Spleen (tissue), 11 donors: ENCODE data around the gene KRTAP12-4. TPM values are rescaled to one million over a fixed set of nuclear protein-coding genes. Genes with fewer than 3 reads are reported as not detected.

Source experiments
- DNase-seq: peaks from one replicate; pipeline ENCODE4 v3.0.0-alpha.2; 2020
- H3K27ac ChIP-seq, 8 donors: fragments of 200-600 bp; sonication (generic) in 7 of 8; 1 replicate in 4 of 8; 2 replicates in 4 of 8; pipeline versions ENCODE4 v1.5.0 to v1.8.0; 2016 to 2021; ENCODE audit warnings: inconsistent platforms in 4 of 8, mild to moderate bottlenecking in 4 of 8, moderate library complexity in 1 of 8
- H3K27me3 ChIP-seq, 7 donors: fragments of 200-600 bp; sonication (generic) in 6 of 7; replicated peaks in 1 of 7; 1 replicate in 4 of 7; 2 replicates in 3 of 7; pipeline versions ENCODE4 v1.5.0 to v1.8.0; 2016 to 2021; ENCODE audit warnings: inconsistent platforms in 3 of 7, mild to moderate bottlenecking in 1 of 7
- H3K36me3 ChIP-seq, 6 donors: fragments of 200-600 bp; sonication (generic) in 5 of 6; 1 replicate in 4 of 6; 2 replicates in 2 of 6; pipeline versions ENCODE4 v1.5.0 to v1.8.0; 2016 to 2021; ENCODE audit warnings: inconsistent platforms in 2 of 6
- H3K4me1 ChIP-seq, 6 donors: fragments of 200-600 bp; sonication (generic) in 5 of 6; 1 replicate in 3 of 6; 2 replicates in 3 of 6; pipeline versions ENCODE4 v1.5.0 to v1.8.0; 2016 to 2021; ENCODE audit warnings: inconsistent platforms in 3 of 6
- H3K4me3 ChIP-seq, 8 donors: fragments of 200-600 bp; sonication (generic) in 7 of 8; 1 replicate in 4 of 8; 2 replicates in 4 of 8; pipeline versions ENCODE4 v1.5.0 to v1.8.0; 2016 to 2021; ENCODE audit warnings: inconsistent platforms in 4 of 8, mild to moderate bottlenecking in 4 of 8, moderate library complexity in 2 of 8
- H3K9me3 ChIP-seq, 8 donors: fragments of 200-600 bp; sonication (generic) in 7 of 8; 1 replicate in 4 of 8; 2 replicates in 4 of 8; pipeline versions ENCODE4 v1.5.0 to v1.8.0; 2016 to 2021; ENCODE audit warnings: inconsistent platforms in 4 of 8
- POLR2A ChIP-seq, 3 donors: fragments of 450-650 bp; IDR thresholded peaks; one replicate each; pipeline ENCODE4 v1.5.1; 2017; ENCODE audit warnings: antibody characterized with exemption in 3 of 3, mild to moderate bottlenecking in 1 of 3
- POLR2AphosphoS5 ChIP-seq, 3 donors: sonication (generic); formaldehyde crosslinking; IDR thresholded peaks; one replicate each; pipeline ENCODE4 v1.5.1; 2017; ENCODE audit warnings: antibody characterized with exemption in 3 of 3
- WGBS, 5 donors: extraction: QIAGEN DNeasy Blood & Tissue Kit in 3 of 5; methylation state at CpG; one replicate each; pipeline versions ENCODE4 v1.1.5 to v1.1.7; 2013 to 2018; 5-methylcytosine and 5-hydroxymethylcytosine counted together
- intact Hi-C: fragments of 100-400 bp; cut with DNase I; formaldehyde crosslinking; loops from one replicate; pipeline ENCODE4 v1.15.0; 2023; ENCODE audit warnings: low total_unique reads
- polyA plus RNA-seq, 3 donors: library from polyadenylated mRNA; stranded (reverse); fragments of 200-250 nt; gene quantifications; one replicate each; pipeline ENCODE4 v1.2.1, GENCODE V29; 2013
- total RNA-seq, 7 donors: library from RNA; depleted of rRNA in 3 of 7; stranded (reverse); fragments of >200 nt in 3 of 7; fragmentation: NEBNext Ultra II Directional in 4 of 7; extraction: Animal tissue kit (Norgen Biotek cat#: 25700) in 4 of 7; gene quantifications; one replicate each; pipeline versions ENCODE4 v1.1.0 to v1.2.1, GENCODE V29; 2016 to 2021
- TF ChIP-seq, protein P1 (sequence below), 11 experiments: fragments of 200-600 bp in 7 of 11; fragments of 450-650 bp in 4 of 11; sonication (generic) in 4 of 11; IDR thresholded peaks in 8 of 11; conservative IDR thresholded peaks in 3 of 11; 1 replicate in 7 of 11; 2 replicates in 4 of 11; pipeline versions ENCODE4 v1.4.0 to v1.8.0; 2016 to 2021; ENCODE audit warnings: antibody characterized with exemption in 11 of 11, inconsistent platforms in 4 of 11, mild to moderate bottlenecking in 1 of 11
- donor health status: healthy with polysubstance abuse.
- donor health status: DM: no; HTN: no; CAD: no; lungs with moderate emphysema.
- donor health status: DM: no; HTN: no; CAD: no.
- donor health status: Bipolar disorder and iron deficiency.
- donor health status: healthy.
- donor health status: DM: no; HTN: no; CAD: no.
- donor health status: DM: yes; HTN: yes; CAD: no.

The KRTAP12-4 gene
- total and polyA plus RNA-seq, 10 donors, result not detected

DNA sequence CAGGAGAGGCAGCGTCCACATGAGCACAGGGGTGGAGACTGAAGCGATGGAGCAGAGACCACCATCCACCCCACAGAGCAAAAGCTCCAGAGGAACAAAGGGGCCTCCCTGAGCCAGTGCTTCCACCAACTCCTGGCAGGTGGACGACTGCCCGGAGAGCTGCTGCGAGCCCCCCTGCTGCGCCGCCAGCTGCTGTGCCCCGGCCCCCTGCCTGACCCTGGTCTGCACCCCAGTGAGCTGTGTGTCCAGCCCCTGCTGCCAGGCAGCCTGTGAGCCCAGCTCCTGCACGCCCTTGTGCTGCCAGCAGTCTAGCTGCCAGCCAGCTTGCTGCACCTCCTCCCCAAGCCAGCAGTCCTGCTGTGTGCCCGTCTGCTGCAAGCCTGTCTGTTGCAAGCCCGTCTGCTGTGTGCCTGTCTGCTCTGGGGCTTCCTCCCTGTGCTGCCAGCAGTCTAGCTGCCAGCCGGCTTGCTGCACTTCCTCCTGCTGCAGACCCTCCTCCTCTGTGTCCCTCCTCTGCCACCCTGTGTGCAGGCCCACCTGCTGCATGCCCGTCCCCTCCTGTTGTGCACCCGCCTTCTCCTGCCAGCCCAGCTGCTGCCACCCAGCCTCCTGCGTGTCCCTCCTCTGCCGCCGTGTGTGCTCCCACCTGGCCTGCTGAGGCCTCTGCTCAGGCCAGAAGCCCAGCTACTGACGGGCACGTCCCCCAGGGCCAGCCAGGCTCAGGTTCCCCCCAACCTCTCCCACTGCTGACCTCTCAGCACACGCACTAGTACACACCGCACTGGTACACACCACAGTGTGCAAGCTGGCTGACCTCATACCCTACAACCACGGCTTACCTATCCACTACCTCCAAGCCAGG, 47.9 kb upstream of the KRTAP12-4 start:
- peaks cover 0 to 17% (median 0%) of the 10 kb centered on the region in 8 donors for H3K9me3 ChIP-seq
- peaks cover 6 to 100% (median 89%) of the 10 kb centered on the region in 7 donors for H3K27me3 ChIP-seq
- DNase-seq, result peak; percentile 59
- H3K4me3 ChIP-seq, result no peak overlapping the region
- no peak for TF ChIP-seq POLR2AphosphoS5 (IDR thresholded peaks at IDR 0.05)
- no peak overlapping the region for H3K27ac ChIP-seq
- no peaks in the 10 kb centered on the region for H3K36me3 ChIP-seq
- intact Hi-C loops, result no loop called here
- H3K4me1 ChIP-seq, result peaks cover 0 to 8% (median 0%) of the 10 kb centered on the region in 6 donors
- WGBS, 5 donors, result 74 to 83% (median 78%) methylated on average over 17 to 22 of the region's 22 CpGs

- TF ChIP-seq POLR2AphosphoS5 (IDR thresholded peaks at IDR 0.05) (no peak), POLR2A (IDR thresholded peaks at IDR 0.05) (no peak)
- TF ChIP-seq, protein P1, sequence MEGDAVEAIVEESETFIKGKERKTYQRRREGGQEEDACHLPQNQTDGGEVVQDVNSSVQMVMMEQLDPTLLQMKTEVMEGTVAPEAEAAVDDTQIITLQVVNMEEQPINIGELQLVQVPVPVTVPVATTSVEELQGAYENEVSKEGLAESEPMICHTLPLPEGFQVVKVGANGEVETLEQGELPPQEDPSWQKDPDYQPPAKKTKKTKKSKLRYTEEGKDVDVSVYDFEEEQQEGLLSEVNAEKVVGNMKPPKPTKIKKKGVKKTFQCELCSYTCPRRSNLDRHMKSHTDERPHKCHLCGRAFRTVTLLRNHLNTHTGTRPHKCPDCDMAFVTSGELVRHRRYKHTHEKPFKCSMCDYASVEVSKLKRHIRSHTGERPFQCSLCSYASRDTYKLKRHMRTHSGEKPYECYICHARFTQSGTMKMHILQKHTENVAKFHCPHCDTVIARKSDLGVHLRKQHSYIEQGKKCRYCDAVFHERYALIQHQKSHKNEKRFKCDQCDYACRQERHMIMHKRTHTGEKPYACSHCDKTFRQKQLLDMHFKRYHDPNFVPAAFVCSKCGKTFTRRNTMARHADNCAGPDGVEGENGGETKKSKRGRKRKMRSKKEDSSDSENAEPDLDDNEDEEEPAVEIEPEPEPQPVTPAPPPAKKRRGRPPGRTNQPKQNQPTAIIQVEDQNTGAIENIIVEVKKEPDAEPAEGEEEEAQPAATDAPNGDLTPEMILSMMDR (IDR thresholded peaks at IDR 0.05 in 8 of 11, conservative IDR thresholded peaks at IDR 0.05 in 3 of 11), result no peak
- DNase-seq, result no peak
- Histone ChIP-seq H3K27me3 (peaks cover 1 to 100% (median 87%) of the 10 kb centered on the region in 7 donors), H3K4me1 (no peaks in the 10 kb centered on the region), H3K36me3 (no peaks in the 10 kb centered on the region), H3K9me3 (peaks cover 0 to 14% (median 0%) of the 10 kb centered on the region in 8 donors), H3K4me3 (no peak overlapping the region), H3K27ac (no peak overlapping the region)
- whole genome bisulfite sequencing, 5 donors, result 40 to 64% (median 52%) methylated on average over 9 to 12 of the region's 12 CpGs
- intact Hi-C loops, result no loop called here
Measured at GRCh38 chr21:44701541-44701940, 47.1 kb upstream of the KRTAP12-4 start.

GRCh38 chr21:44701023-44701400, 46.6 kb upstream of the KRTAP12-4 start:
- Histone ChIP-seq H3K27me3 (peaks cover 0 to 98% (median 81%) of the 10 kb centered on the region in 7 donors), H3K36me3 (no peaks in the 10 kb centered on the region), H3K27ac (no peak overlapping the region), H3K4me3 (no peak overlapping the region), H3K9me3 (peaks cover 0 to 9% (median 0%) of the 10 kb centered on the region in 8 donors), H3K4me1 (no peaks in the 10 kb centered on the region)
- 80 to 87% (median 83%) methylated on average over 14 of the region's 14 CpGs for WGBS, 5 donors
- TF ChIP-seq POLR2AphosphoS5 (IDR thresholded peaks at IDR 0.05), result no peak
- TF ChIP-seq, protein P1 (IDR thresholded peaks at IDR 0.05 in 8 of 11, conservative IDR thresholded peaks at IDR 0.05 in 3 of 11), result no peak
- TF ChIP-seq POLR2A (IDR thresholded peaks at IDR 0.05), result no peak
- no peak for DNase-seq
- intact Hi-C loops, result no loop called here

- no peak for DNase-seq
- TF ChIP-seq, protein P1 (IDR thresholded peaks at IDR 0.05 in 8 of 11, conservative IDR thresholded peaks at IDR 0.05 in 3 of 11), result no peak
- TF ChIP-seq POLR2AphosphoS5 (IDR thresholded peaks at IDR 0.05), result no peak
- no peak for TF ChIP-seq POLR2A (IDR thresholded peaks at IDR 0.05)
- Histone ChIP-seq H3K27me3 (peaks cover 0 to 92% (median 77%) of the 10 kb centered on the region in 7 donors), H3K4me3 (no peak overlapping the region), H3K4me1 (no peaks in the 10 kb centered on the region), H3K9me3 (peaks cover 0 to 4% (median 0%) of the 10 kb centered on the region in 8 donors), H3K27ac (no peak overlapping the region), H3K36me3 (no peaks in the 10 kb centered on the region)
- 49 to 55% (median 52%) methylated on average over 18 to 21 of the region's 21 CpGs for WGBS, 5 donors
- intact Hi-C loops, result no loop called here
Measured at GRCh38 chr21:44700101-44701022, 45.9 kb upstream of the KRTAP12-4 start.
